ENCODE measurements around the gene SATB2. TPM values are rescaled to one million over a fixed set of nuclear protein-coding genes. Genes with fewer than 3 reads are reported as not detected.

Gene SATB2
- total RNA-seq, 1 donor from 2014 or later, result 19.1 TPM

DNA sequence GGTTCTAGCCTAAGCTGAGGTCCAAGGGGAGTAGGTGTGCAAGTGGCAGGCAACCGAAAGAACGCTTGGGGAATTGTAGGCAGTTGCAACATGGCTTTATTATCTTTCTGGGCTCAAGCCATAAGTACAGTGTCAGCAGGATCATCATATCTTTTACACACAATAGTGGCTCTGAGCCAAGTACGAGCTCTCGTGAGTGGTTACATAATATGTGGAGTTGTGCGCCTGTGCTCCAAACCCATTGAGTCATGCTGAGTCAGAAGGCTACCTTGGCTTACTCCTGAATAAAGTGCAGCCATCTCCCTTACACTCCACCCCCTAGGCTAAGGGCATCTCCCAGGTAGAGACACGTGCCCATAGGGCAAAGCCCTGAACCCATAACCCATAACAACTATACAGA is 233.9 kb downstream of the SATB2 start:
- no peak for DNase-seq (ENCODE audit: extremely low spot score, unreplicated experiment)
- TF ChIP-seq, protein P1, sequence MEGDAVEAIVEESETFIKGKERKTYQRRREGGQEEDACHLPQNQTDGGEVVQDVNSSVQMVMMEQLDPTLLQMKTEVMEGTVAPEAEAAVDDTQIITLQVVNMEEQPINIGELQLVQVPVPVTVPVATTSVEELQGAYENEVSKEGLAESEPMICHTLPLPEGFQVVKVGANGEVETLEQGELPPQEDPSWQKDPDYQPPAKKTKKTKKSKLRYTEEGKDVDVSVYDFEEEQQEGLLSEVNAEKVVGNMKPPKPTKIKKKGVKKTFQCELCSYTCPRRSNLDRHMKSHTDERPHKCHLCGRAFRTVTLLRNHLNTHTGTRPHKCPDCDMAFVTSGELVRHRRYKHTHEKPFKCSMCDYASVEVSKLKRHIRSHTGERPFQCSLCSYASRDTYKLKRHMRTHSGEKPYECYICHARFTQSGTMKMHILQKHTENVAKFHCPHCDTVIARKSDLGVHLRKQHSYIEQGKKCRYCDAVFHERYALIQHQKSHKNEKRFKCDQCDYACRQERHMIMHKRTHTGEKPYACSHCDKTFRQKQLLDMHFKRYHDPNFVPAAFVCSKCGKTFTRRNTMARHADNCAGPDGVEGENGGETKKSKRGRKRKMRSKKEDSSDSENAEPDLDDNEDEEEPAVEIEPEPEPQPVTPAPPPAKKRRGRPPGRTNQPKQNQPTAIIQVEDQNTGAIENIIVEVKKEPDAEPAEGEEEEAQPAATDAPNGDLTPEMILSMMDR (conservative IDR thresholded peaks at IDR 0.05), result no peak
- no peaks in the 10 kb centered on the region for H3K27me3 Mint-ChIP-seq

DNA sequence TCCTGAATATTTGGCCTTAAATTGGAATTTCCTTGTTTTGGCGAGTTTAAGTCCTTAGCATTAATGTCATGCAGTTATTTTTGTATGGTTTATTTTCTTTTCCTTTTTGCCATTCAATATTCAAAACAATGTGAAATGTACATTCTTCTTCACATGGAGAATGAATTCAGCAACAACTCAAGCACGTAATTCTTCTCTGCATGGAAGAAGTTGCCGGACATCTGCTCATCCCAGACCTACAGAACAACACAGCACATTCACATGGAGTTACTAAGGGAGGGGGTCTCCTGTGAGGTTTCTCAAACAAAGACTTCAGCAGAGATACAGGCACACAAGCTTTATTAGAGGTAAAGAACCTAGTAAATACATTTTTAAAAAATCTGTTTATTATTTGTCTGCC is 236.8 kb downstream of the SATB2 start:
- Mint-ChIP-seq H3K27me3 (no peaks in the 10 kb centered on the region), H3K27ac (no peak overlapping the region), H3K9me3 (no peaks in the 10 kb centered on the region), H3K4me1 (ENCODE audit: unreplicated experiment) (no peaks in the 10 kb centered on the region), H3K36me3 (no peaks in the 10 kb centered on the region), H3K4me3 (no peak overlapping the region)
- DNase-seq (ENCODE audit: extremely low spot score, unreplicated experiment), result no peak
- TF ChIP-seq, protein P1 (conservative IDR thresholded peaks at IDR 0.05), result no peak

More for the DNA sequence above, 233.9 kb downstream of the SATB2 start:
- no peaks in the 10 kb centered on the region for H3K4me1 Mint-ChIP-seq (ENCODE audit: unreplicated experiment)
- no peaks in the 10 kb centered on the region for H3K36me3 Mint-ChIP-seq
- peaks cover 4% of the 10 kb centered on the region for H3K9me3 Mint-ChIP-seq
- H3K27ac Mint-ChIP-seq, result no peak overlapping the region
- no peak overlapping the region for H3K4me3 Mint-ChIP-seq

DNA sequence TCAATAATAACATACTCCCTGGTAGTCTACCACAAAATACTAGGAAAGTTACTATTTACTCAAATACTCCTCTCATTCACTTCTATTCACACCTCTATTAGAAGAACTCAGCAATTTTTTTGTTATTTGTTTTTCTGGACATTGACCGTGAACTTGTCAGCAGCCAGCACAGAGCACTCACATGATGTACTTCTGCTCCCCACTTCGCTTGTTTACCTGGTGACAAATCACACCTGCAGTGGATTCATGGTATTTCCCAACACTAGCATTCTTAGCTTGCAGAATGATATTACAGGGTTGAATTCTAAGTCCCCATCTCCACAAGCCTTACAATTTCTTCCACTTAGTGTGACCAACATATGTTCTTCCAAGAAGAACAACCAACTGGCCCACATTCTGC is 238.2 kb downstream of the SATB2 start:
- no peak for DNase-seq (ENCODE audit: extremely low spot score, unreplicated experiment)
- no peaks in the 10 kb centered on the region for H3K9me3 Mint-ChIP-seq
- TF ChIP-seq, protein P1 (conservative IDR thresholded peaks at IDR 0.05), result no peak
- no peak overlapping the region for H3K27ac Mint-ChIP-seq
- H3K4me1 Mint-ChIP-seq (ENCODE audit: unreplicated experiment), result no peaks in the 10 kb centered on the region
- H3K4me3 Mint-ChIP-seq, result no peak overlapping the region
- no peaks in the 10 kb centered on the region for H3K36me3 Mint-ChIP-seq
- H3K27me3 Mint-ChIP-seq, result no peaks in the 10 kb centered on the region

Measured in type B pancreatic cell (in vitro differentiated cells).